Left ventricle myocardium inferior (tissue), 1 donor: ENCODE data around the gene SYNDIG1. TPM values are rescaled to one million over a fixed set of nuclear protein-coding genes. Genes with fewer than 3 reads are reported as not detected.

Source experiments
- DNase-seq: peaks from one replicate; pipeline ENCODE4 v3.0.0-alpha.2; 2020
- H3K27ac ChIP-seq: fragments of 200-600 bp; replicated peaks from 2 replicates; pipeline ENCODE4 v1.8.0; 2021
- H3K27me3 ChIP-seq: fragments of 200-600 bp; 2 replicates; pipeline ENCODE4 v1.8.0; 2021; ENCODE audit warnings: low read depth
- H3K36me3 ChIP-seq: fragments of 200-600 bp; 2 replicates; pipeline ENCODE4 v1.8.0; 2021
- H3K4me1 ChIP-seq: fragments of 200-600 bp; 2 replicates; pipeline ENCODE4 v1.8.0; 2021
- H3K4me3 ChIP-seq: fragments of 200-600 bp; 2 replicates; pipeline ENCODE4 v1.8.0; 2021; ENCODE audit warnings: mild to moderate bottlenecking, moderate library complexity
- H3K9me3 ChIP-seq: fragments of 200-600 bp; replicated peaks from 2 replicates; pipeline ENCODE4 v1.8.0; 2021
- intact Hi-C: fragments of 100-400 bp; cut with micrococcal nuclease; formaldehyde crosslinking; loops from one replicate; pipeline ENCODE4 v1.11.0; 2022
- total RNA-seq: library from RNA; stranded (reverse); fragmentation: NEBNext Ultra II Directional; extraction: Animal tissue kit (Norgen Biotek cat#: 25700); gene quantifications from one replicate; pipeline ENCODE4 v1.2.1, GENCODE V29; 2021
- TF ChIP-seq, protein P1 (sequence below): fragments of 200-600 bp; IDR thresholded peaks from 2 replicates; pipeline ENCODE4 v1.8.0; 2021; ENCODE audit warnings: antibody characterized with exemption, mild to moderate bottlenecking, borderline replicate concordance
- donor health status: DM: no; HTN: yes; CAD: no; lungs with severe emphysema.

Gene SYNDIG1
- total RNA-seq, 1 donor from 2014 or later: 21.4 TPM

DNA sequence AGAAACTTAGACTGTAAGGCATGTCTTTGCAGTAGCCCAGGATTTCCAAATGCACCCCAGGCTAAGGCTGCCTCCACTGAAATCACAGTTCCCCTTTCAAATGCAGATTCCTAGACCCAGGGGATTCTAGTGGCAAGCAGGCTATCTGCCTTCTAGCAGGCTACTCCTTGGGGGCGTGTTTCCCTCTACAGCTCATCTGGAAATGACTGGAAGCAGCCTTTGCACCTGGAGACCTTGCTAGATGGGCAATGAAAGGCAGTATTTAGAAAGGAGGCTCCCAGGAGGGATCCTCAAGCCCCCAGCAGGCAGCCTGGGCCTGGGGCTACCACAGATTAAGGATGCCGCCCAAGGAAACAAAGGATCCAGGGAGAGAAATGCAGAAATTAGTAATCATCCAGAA lies 26.0 kb upstream of the SYNDIG1 start:
- H3K9me3 ChIP-seq: no peaks in the 10 kb centered on the region
- peaks cover 86% of the 10 kb centered on the region for H3K27me3 ChIP-seq
- intact Hi-C loops: loop anchor here (10.0 kb wide), 1 partner anchor 299 kb away; no protein-coding TSS in a partner anchor
- DNase-seq: no peak
- TF ChIP-seq, protein P1, sequence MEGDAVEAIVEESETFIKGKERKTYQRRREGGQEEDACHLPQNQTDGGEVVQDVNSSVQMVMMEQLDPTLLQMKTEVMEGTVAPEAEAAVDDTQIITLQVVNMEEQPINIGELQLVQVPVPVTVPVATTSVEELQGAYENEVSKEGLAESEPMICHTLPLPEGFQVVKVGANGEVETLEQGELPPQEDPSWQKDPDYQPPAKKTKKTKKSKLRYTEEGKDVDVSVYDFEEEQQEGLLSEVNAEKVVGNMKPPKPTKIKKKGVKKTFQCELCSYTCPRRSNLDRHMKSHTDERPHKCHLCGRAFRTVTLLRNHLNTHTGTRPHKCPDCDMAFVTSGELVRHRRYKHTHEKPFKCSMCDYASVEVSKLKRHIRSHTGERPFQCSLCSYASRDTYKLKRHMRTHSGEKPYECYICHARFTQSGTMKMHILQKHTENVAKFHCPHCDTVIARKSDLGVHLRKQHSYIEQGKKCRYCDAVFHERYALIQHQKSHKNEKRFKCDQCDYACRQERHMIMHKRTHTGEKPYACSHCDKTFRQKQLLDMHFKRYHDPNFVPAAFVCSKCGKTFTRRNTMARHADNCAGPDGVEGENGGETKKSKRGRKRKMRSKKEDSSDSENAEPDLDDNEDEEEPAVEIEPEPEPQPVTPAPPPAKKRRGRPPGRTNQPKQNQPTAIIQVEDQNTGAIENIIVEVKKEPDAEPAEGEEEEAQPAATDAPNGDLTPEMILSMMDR: no peak
- H3K27ac ChIP-seq: no peak overlapping the region
- no peak overlapping the region for H3K4me3 ChIP-seq
- no peaks in the 10 kb centered on the region for H3K4me1 ChIP-seq
- H3K36me3 ChIP-seq: no peaks in the 10 kb centered on the region

DNA sequence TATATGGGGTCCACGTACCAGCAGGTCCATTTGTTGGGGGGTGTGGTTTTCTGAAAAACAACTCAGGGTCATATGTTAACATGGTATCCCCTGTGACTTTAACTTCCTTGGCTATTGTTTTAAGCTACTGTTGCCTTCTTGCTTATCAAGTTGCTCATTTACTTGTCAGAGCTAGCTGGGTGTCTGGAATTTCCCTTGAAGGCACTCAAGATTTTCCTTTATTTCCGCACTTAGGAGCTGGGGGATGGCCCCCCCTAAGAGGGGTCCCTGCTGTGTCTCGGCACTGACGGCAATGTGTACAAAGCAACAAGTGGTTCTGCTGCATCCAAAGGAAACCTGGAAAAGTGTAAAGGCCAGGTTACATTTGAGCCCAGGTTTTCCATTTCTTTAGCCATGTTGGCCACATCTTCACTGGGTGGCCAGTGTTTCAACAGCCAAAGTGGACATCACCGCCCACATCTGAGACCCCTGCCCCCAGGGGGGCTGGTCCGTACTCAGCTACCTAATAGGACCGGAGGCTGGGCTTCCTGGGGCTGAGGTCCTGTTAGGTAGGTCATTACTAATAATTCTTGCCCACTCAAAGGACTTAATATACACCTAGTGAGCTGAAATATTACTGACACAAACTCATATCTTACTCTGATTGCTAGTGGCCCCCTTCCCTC lies 24.8 kb upstream of the SYNDIG1 start:
- Histone ChIP-seq H3K27ac (no peak overlapping the region), H3K36me3 (no peaks in the 10 kb centered on the region), H3K4me3 (no peak overlapping the region), H3K4me1 (no peaks in the 10 kb centered on the region), H3K27me3 (peaks cover 75% of the 10 kb centered on the region), H3K9me3 (no peaks in the 10 kb centered on the region)
- DNase-seq: no peak
- intact Hi-C loops: loop anchor here (10.0 kb wide), 1 partner anchor 300 kb away; no protein-coding TSS in a partner anchor
- TF ChIP-seq, protein P1: no peak

DNA sequence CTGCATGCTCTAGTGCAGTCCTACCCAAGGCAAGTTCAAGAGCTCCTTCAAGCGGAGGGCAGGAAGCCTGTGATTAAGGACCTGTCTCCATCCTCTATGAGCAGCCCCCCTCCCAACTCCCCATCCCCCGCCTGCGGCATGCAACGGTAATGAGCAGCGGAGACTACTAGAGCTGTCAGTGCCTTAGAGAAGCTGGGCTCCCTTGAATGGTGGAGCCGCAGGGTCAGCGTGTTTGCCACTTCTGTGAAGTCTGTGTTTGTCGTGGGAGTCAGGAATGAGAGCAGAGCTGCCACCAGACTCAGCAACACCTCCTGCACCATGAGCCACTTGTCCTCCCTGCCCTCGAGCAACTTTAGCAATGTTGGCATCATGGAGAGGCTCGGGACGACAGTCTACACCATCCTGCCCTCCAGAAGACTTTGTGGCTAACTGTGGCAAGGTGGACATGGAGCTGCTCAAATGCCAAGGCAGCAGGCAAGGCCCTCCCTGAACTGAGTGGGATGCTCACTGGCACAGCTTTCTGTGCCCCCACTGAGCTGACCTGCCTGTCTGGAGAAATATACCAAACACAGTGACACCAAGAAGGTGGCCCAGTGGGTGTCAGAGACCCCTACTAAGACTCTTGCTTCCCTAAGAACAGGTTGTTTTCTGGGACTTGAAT lies 23.8 kb upstream of the SYNDIG1 start:
- TF ChIP-seq, protein P1: no peak
- no peak for DNase-seq
- peaks cover 66% of the 10 kb centered on the region for H3K27me3 ChIP-seq
- intact Hi-C loops: loop anchor here (10.0 kb wide), 1 partner anchor 301 kb away; no protein-coding TSS in a partner anchor
- no peaks in the 10 kb centered on the region for H3K36me3 ChIP-seq
- H3K4me3 ChIP-seq: no peak overlapping the region
- H3K4me1 ChIP-seq: no peaks in the 10 kb centered on the region
- no peak overlapping the region for H3K27ac ChIP-seq
- no peaks in the 10 kb centered on the region for H3K9me3 ChIP-seq

DNA sequence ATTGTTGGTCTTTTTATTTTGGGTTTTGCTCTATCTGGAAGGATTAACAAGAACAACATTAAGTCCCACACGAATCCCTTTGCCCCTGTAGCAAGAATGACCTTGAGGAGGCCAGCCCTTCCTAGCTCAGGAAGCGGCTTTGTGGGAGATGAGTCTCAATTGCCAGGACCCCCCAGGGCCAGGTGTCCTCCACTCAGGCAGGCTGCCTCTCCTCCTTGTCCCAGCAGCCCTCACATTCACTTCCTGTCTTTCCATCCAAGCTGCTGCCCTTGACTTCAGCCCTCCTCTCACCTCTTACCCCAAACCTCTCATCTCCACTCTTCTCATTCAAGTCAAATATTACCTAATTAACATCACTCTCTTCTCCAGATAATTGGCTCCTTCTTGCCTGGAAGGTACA lies 22.6 kb upstream of the SYNDIG1 start:
- Histone ChIP-seq H3K4me3 (no peak overlapping the region), H3K9me3 (no peaks in the 10 kb centered on the region), H3K27me3 (peaks cover 55% of the 10 kb centered on the region), H3K36me3 (no peaks in the 10 kb centered on the region), H3K27ac (no peak overlapping the region), H3K4me1 (no peaks in the 10 kb centered on the region)
- intact Hi-C loops: loop anchor here (10.0 kb wide), 1 partner anchor 302 kb away; no protein-coding TSS in a partner anchor
- DNase-seq: no peak
- TF ChIP-seq, protein P1: no peak

DNA sequence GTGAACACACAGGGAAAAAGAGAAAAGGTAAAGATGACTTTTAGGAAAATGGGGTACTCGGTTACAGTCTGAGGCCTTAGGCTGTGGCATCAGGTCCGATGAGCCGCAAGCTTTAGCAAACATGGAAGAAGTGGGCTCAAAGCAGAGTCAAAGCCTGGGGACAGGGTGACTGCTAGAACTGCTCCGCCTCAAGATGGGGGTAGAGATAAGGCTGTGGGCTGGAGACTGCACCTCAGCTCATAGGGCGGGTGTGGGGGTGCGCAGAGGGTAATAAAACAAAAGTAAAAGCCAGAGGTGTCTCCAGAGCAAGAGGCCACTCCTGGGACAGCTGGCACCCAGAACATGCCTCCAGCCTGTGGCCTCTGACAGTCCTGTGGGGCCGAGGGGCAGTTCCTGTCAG lies 21.3 kb upstream of the SYNDIG1 start:
- intact Hi-C loops: loop anchor here (10.0 kb wide), 1 partner anchor 303 kb away; no protein-coding TSS in a partner anchor
- TF ChIP-seq, protein P1: no peak
- H3K27ac ChIP-seq: no peak overlapping the region
- DNase-seq: no peak
- no peaks in the 10 kb centered on the region for H3K36me3 ChIP-seq
- H3K4me3 ChIP-seq: no peak overlapping the region
- peaks cover 56% of the 10 kb centered on the region for H3K27me3 ChIP-seq
- H3K9me3 ChIP-seq: no peaks in the 10 kb centered on the region
- H3K4me1 ChIP-seq: no peaks in the 10 kb centered on the region
